Measurements from ENCODE around the gene TRIM44.

GRCh38 chr11:35742707-35743454 is 80.3 kb downstream of the TRIM44 start:
- TF ChIP-seq CTCF (IDR thresholded peaks at IDR 0.05) (no peak), POLR2A (IDR thresholded peaks at IDR 0.05) (no peak)

Data from esophagus squamous epithelium (tissue), 4 donors.